ENCODE results near the gene AGMAT.

AGMAT gene

GRCh38 chr1:15526021-15526489 lies 58.8 kb downstream of the AGMAT start:
- peak overlapping the region; percentile 84 for H3K4me3 ChIP-seq (ENCODE audit: low read length)
- no peak for DNase-seq (ENCODE audit: low read depth, low spot score)

GRCh38 chr1:15525050-15526020 lies 59.5 kb downstream of the AGMAT start:
- DNase-seq (ENCODE audit: low read depth, low spot score): peak; percentile 95
- peak overlapping the region; percentile 84 for H3K4me3 ChIP-seq (ENCODE audit: low read length)

GRCh38 chr1:15524283-15525049 lies 60.4 kb downstream of the AGMAT start:
- peak overlapping the region; percentile 84 for H3K4me3 ChIP-seq (ENCODE audit: low read length)
- DNase-seq (ENCODE audit: low read depth, low spot score): peak; percentile 86

GRCh38 chr1:15524021-15524282 lies 60.9 kb downstream of the AGMAT start, which contains the start of gene CASP9:
CASP9 (minus strand) TSS chr1:15524215; CDS start chr1:15524200, 15 bp downstream.
- no peak for DNase-seq (ENCODE audit: low read depth, low spot score)
- H3K4me3 ChIP-seq (ENCODE audit: low read length): peak within 1 kb of the TSS; percentile 84

- H3K4me3 ChIP-seq (ENCODE audit: low read length): peak overlapping the region; percentile 52
- DNase-seq (ENCODE audit: low read depth, low spot score): no peak
Observed at GRCh38 chr1:15523104-15524020, 61.5 kb downstream of the AGMAT start.

GRCh38 chr1:15522551-15522950 lies 62.3 kb downstream of the AGMAT start:
- no peak for DNase-seq (ENCODE audit: low read depth, low spot score)
- H3K4me3 ChIP-seq (ENCODE audit: low read length): no peak overlapping the region

All from Jurkat, Clone E6-1 (cell line).